HEK293T (cell line): ENCODE results near the gene FAM111A.

ENCODE experiments used
- ARNT ChIP-seq: fragments of 450-650 bp; IDR thresholded peaks from 2 replicates; pipeline ENCODE4 v1.6.1; 2017; ENCODE audit warnings: mild to moderate bottlenecking
- BHLHE40 ChIP-seq: fragments of 450-650 bp; IDR thresholded peaks from 2 replicates; pipeline ENCODE4 v1.6.1; 2016; ENCODE audit warnings: mild to moderate bottlenecking, moderate library complexity, borderline replicate concordance
- ELF4 ChIP-seq: fragments of 450-650 bp; IDR thresholded peaks from 2 replicates; pipeline ENCODE4 v1.6.1; 2017; ENCODE audit warnings: antibody characterized with exemption
- FOXA1 ChIP-seq: fragments of 450-650 bp; IDR thresholded peaks from 2 replicates; pipeline ENCODE4 v1.6.1; 2016; ENCODE audit warnings: mild to moderate bottlenecking
- FOXK2 ChIP-seq: fragments of 450-650 bp; IDR thresholded peaks from 2 replicates; pipeline ENCODE4 v1.6.1; 2016; ENCODE audit warnings: mild to moderate bottlenecking
- HDGF ChIP-seq: fragments of 450-650 bp; IDR thresholded peaks from 2 replicates; pipeline ENCODE4 v1.6.1; 2017; ENCODE audit warnings: antibody characterized with exemption, borderline replicate concordance
- L3MBTL2 ChIP-seq: fragments of 450-650 bp; conservative IDR thresholded peaks from 2 replicates; pipeline ENCODE4 v1.6.1; 2016; ENCODE audit warnings: mild to moderate bottlenecking
- LEF1 ChIP-seq: fragments of 450-650 bp; IDR thresholded peaks from 2 replicates; pipeline ENCODE4 v1.6.1; 2017; ENCODE audit warnings: mild to moderate bottlenecking, borderline replicate concordance
- NFRKB ChIP-seq: fragments of 450-650 bp; IDR thresholded peaks from 2 replicates; pipeline ENCODE4 v1.6.1; 2016; ENCODE audit warnings: mild to moderate bottlenecking, moderate library complexity
- SP1 ChIP-seq: fragments of 450-650 bp; IDR thresholded peaks from 2 replicates; pipeline ENCODE4 v1.6.1; 2017
- SUZ12 ChIP-seq: fragments of 450-650 bp; IDR thresholded peaks from 2 replicates; pipeline ENCODE4 v1.6.1; 2016; ENCODE audit warnings: mild to moderate bottlenecking
- TARDBP ChIP-seq: fragments of 450-650 bp; IDR thresholded peaks from 2 replicates; pipeline ENCODE4 v1.6.1; 2016
- ZNF384 ChIP-seq: fragments of 450-650 bp; IDR thresholded peaks from 2 replicates; pipeline ENCODE4 v1.6.1; 2016

DNA sequence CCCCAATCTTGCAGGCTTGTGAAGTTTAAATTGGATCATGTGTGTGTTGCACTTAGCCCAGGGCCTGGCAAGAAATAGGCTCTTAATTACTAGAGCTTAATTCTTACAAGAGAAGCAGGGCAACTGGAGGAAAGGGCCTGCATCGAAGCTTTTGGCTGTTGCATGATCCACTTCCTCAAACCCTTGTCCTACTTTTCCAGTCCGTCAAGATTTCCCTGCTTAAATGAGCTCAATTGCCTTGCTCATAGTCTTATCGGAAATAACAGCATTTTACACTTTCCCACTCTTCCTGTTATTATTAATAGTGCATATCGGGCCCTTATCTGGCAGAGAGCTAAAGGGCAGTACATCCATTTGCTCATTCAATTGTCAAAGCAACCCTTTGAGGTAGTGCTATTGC is 47.3 kb downstream of the FAM111A start:
- TF ChIP-seq L3MBTL2 (no peak), HDGF (no peak), NFRKB (no peak), FOXK2 (no peak), SUZ12 (no peak), BHLHE40 (no peak), ZNF384 (no peak), LEF1 (no peak), FOXA1 (no peak), SP1 (no peak), ELF4 (no peak), ARNT (no peak), TARDBP (no peak)
